GM21723 (cell line): Measurements from ENCODE around the gene LCN1.

Experiments used
- ATAC-seq: cut with Tn5 transposase; IDR thresholded peaks from one replicate; pipeline ENCODE4 v1.9.1; 2021; ENCODE audit warnings: mild to moderate bottlenecking, moderate library complexity; ENCODE audit not compliant: unreplicated experiment

The LCN1 gene

GRCh38 chr9:135520916-135521607, at the start of gene LCN1:
Gene LCN1, plus strand, starts transcription at chr9:135521440. Its CDS starts 58 bp downstream, at chr9:135521498.
- ATAC-seq: no peak

- ATAC-seq: no peak
These were observed 49.2 kb upstream of the LCN1 start for GRCh38 chr9:135471791-135472640.

- ATAC-seq: no peak
These were observed 47.2 kb upstream of the LCN1 start for GRCh38 chr9:135473972-135474543.

GRCh38 chr9:135474915-135475314, 46.3 kb upstream of the LCN1 start:
- no peak for ATAC-seq

GRCh38 chr9:135476561-135477355, 44.5 kb upstream of the LCN1 start:
- no peak for ATAC-seq

- ATAC-seq: no peak
These were observed 43.0 kb upstream of the LCN1 start for GRCh38 chr9:135478191-135478590.

- ATAC-seq: no peak
These were observed 42.3 kb upstream of the LCN1 start for GRCh38 chr9:135478829-135479468.

- no peak for ATAC-seq
These were observed 41.7 kb upstream of the LCN1 start, which contains the start of gene PPP1R26 for GRCh38 chr9:135479469-135480052. Gene PPP1R26, plus strand, starts transcription at chr9:135479782. Its CDS starts 4,729 bp downstream, at chr9:135484511.

GRCh38 chr9:135480071-135480939, 40.9 kb upstream of the LCN1 start:
- no peak for ATAC-seq

- ATAC-seq: no peak
These were observed 40.3 kb upstream of the LCN1 start for GRCh38 chr9:135480940-135481310.

GRCh38 chr9:135482015-135482754, 39.1 kb upstream of the LCN1 start:
- no peak for ATAC-seq

GRCh38 chr9:135484460-135485277, 36.6 kb upstream of the LCN1 start:
- no peak for ATAC-seq

- no peak for ATAC-seq
These were observed 35.9 kb upstream of the LCN1 start for GRCh38 chr9:135485385-135485784.

- no peak for ATAC-seq
These were observed 35.4 kb upstream of the LCN1 start for GRCh38 chr9:135485832-135486231.

- no peak for ATAC-seq
These were observed 34.8 kb upstream of the LCN1 start for GRCh38 chr9:135486267-135487065.

GRCh38 chr9:135487281-135488012, 33.8 kb upstream of the LCN1 start:
- no peak for ATAC-seq
